GM19351 (cell line): ENCODE measurements around the gene ALPI.
"Not testable (repeated sequence)": the region's sequence is repeated elsewhere in the genome, so short reads cannot be mapped to it uniquely, and the experiment has no call there.

Source experiments
- ATAC-seq: cut with Tn5 transposase; IDR thresholded peaks from one replicate; pipeline ENCODE4 v1.9.1; 2021; ENCODE audit warnings: mild to moderate bottlenecking, moderate library complexity; ENCODE audit not compliant: unreplicated experiment

The ALPI gene

GRCh38 chr2:232455426-232456255 is at the start of gene ALPI:
Gene ALPI, plus strand, starts transcription at chr2:232456153. Its CDS starts 47 bp downstream, at chr2:232456200.
- no peak for ATAC-seq

- no peak for ATAC-seq
Observed at GRCh38 chr2:232406556-232407310, 49.2 kb upstream of the ALPI start, which contains the start of gene ALPG. Gene ALPG, plus strand, starts transcription at chr2:232406844. Its CDS starts 51 bp downstream, at chr2:232406895.

DNA sequence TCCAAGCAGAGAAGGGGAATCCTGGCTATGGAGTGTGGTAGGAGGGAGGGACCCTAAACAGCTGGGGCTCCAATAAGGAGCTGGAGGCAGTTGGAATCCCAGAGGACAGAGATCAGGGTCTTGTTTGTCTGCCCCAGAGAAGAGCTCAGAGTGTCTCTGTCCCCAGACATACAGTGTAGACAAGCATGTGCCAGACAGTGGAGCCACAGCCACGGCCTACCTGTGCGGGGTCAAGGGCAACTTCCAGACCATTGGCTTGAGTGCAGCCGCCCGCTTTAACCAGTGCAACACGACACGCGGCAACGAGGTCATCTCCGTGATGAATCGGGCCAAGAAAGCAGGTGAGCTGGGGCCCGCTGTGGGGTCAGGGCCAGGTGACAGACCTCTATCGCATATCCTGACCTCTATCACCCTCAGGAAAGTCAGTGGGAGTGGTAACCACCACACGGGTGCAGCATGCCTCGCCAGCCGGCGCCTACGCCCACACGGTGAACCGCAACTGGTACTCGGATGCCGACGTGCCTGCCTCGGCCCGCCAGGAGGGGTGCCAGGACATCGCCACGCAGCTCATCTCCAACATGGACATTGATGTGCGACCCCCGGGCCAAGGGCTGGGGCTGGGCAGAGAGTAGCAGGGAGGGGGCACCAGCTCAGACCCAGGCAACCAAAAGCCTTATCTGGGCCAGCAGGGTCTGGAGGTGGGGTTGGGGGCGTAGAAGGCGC is 48.4 kb upstream of the ALPI start:
- ATAC-seq: not testable (repeated sequence)

GRCh38 chr2:232408269-232408668 is 47.7 kb upstream of the ALPI start:
- ATAC-seq: not testable (repeated sequence)

DNA sequence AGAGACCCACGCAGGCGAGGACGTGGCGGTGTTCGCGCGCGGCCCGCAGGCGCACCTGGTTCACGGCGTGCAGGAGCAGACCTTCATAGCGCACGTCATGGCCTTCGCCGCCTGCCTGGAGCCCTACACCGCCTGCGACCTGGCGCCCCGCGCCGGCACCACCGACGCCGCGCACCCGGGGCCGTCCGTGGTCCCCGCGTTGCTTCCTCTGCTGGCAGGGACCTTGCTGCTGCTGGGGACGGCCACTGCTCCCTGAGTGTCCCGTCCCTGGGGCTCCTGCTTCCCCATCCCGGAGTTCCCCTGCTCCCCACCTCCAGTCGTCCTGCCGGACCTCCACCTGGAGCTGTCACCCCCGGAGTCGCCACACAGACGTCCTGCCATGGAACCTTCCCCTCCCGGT is 46.3 kb upstream of the ALPI start:
- ATAC-seq: not testable (repeated sequence)

DNA sequence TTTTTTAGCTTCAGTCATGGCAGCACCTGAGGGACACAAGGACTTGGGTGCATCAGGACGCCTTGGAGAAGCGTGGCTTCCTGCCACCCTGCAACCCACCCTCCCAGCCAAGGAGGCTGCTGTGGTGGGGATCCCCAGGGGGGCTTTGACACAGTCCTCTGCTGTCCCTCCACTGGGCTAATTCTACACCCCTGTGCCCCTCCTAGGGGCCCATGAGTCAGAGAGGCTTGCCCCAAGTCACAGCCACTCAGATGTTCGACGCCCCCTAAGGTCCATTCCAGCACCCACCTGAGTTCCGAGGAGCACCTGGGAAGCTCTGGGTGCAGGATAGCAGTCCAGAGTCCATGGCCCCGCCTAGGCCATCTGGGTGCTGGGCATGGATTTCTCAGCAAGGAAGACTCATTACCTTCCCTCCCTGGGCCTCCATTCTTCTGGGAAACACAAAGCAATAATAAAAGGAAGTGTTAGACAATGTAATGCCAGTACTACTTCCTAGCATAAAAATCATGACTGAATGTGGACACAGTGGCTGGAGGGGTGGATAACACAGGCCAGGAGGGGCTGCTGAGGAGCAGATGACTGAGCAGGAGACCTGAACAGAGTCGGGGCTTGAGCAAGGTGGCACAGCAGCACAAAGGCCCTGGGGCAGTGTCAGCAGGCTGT is 45.6 kb upstream of the ALPI start:
- no peak for ATAC-seq

GRCh38 chr2:232411901-232412629 is 43.9 kb upstream of the ALPI start:
- no peak for ATAC-seq

GRCh38 chr2:232412986-232413385 is 43.0 kb upstream of the ALPI start:
- ATAC-seq: no peak

- no peak for ATAC-seq
Observed at GRCh38 chr2:232415138-232415690, 40.7 kb upstream of the ALPI start.

DNA sequence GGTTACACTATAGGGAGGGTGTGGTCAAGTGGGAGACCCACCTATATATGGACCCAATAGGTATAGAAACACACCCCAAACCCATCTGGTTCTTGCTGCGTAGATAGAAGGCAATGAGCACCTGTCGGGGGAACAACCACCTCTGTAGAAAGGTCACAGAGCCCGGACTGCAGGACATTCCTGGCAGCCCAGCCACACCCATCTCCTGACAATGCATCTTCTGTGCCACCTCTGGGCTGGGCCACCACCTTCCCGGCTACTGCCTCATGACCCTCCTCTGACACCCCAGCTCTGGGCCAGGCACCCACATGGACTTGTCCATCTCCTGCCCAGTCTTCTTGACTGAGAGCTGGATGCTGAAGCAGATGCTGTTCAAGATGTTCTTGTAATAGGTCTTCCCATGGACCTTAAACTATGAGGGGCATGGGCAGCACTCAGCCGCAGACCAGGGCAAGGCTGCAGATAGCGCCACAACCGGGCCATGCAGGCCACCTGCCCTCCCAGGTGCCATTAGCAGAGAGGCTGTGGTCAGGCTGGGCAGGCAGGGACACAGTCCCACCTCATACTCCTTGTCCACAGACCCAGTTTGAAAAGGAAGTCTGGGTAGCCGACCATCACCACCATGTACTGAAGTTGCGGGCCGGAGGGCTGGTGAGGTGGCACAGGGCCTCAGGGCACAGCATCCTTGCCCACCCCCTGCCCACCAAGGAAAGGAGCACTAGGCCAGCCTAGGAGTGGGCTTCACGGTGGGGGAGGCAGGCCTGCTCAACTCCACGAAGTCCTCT is 40.0 kb upstream of the ALPI start:
- ATAC-seq: no peak

DNA sequence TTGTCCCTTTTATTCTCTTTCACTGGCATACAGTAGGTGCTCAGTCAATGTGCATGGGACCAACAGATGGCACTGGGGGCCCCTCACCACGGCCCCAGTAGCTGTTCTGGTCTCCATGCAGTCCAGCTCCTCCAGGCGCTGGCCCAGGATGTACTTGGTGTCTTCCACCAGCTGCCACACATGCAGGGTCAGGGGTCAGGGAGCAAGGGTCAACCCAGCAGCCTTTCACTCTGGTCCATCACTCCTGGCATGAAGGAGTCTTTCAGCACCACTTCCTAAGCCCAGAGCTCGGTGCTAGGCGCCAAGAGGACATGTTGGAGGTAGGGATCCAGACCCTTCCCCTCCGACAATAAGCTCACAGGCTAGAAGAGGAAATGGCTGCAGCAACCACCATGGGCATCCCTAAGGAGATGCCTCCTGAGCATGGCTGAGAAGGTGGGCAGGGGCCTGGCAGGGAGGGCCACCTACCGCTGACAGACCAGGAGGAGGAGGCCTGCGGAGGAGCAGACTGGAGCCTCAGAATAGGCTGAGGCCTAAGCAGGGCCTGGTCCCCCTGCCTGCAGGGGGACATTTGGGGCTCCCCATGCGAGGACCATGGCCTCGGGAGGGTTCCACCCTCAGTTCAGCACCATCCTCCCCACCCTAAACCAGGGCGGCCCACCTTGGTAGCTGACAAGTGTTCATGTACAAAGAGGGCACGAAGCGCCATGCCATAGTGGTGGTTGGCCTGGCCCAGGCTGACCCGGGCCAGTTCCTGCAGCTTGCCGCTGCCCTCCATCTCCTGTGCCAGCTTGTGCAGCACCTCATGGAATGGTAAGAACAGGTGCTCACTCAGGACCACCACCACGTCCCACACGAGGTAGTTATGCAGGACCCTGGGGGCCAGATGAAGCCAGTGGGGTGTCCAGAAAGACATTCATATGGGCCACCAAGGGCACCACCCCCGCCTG is 39.2 kb upstream of the ALPI start:
- no peak for ATAC-seq

- no peak for ATAC-seq
Observed at GRCh38 chr2:232417489-232417888, 38.5 kb upstream of the ALPI start.

GRCh38 chr2:232418056-232418455 is 37.9 kb upstream of the ALPI start:
- ATAC-seq: no peak

DNA sequence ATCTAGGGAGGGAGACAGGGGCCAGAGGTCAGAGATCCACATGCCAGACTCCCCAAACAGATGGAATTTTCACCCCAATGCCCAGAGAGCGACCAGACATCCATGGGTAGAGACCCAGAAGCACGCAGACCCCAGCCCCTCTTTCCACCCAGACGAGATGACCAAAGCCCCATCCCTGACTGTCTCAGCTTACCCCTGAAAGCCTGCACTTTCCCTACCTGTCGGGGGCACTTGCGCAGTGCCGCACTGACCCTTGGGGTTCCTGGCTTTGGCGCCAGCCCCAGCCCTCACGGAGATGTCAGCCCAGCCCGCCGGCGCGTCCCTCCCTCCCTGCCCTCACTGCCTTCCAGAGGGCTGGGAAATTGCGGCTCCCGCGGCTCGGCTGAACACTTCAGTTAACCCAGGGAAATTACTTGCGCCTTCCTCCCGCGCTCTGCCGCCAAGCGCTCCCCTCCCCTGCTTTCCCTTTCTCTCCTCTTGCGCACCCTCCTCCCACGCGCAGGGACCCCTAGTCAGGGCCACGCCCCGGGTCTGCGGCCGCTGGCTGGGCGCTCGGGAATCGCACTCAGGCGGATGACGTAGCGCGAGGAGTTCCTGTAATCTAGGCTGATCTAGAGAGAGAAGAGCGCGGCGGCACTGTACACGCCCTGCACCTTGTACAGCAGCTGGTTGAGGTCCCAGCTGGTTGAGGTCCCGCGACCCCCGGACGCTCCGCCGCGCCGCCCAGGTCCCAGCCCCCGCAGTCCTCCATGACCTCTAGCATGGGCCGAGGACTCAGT is 37.3 kb upstream of the ALPI start:
- no peak for ATAC-seq

GRCh38 chr2:232419245-232420072 is 36.5 kb upstream of the ALPI start:
- no peak for ATAC-seq

DNA sequence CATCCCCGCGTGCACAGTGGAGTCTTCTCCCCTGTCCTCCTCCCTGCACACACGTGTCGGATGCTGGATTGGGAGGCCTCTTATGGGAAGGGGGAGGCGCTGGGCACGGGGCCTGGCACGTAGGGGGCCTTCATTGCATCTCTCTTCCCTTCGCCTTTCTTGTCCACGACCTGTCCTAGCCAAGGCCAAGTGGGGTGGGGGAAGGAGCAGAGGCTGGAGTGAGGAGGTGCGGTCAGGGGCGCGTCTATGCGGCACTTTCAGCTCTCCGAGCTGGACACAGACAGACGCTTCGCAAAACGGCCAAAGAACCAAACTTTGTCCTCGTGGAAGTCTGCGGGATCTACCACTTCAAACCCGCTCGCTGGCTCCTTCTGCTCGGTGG is 35.9 kb upstream of the ALPI start:
- ATAC-seq: no peak
